HepG2 (cell line): ENCODE measurements around the gene ZWILCH. TPM values are rescaled to one million over a fixed set of nuclear protein-coding genes. Genes with fewer than 3 reads are reported as not detected.

Source experiments
- ATF3 ChIP-seq: sonication (generic); formaldehyde crosslinking; IDR thresholded peaks from 2 replicates; pipeline ENCODE4 v1.4.0; 2020; ENCODE audit warnings: missing genetic modification reagents
- CEBPB ChIP-seq: IDR thresholded peaks from 2 replicates; pipeline ENCODE4 v1.6.1; 2011; ENCODE audit warnings: low read depth, low read length, improper control_type of control experiment, borderline replicate concordance
- CREBL2 ChIP-seq: sonication (generic); formaldehyde crosslinking; IDR thresholded peaks from 2 replicates; pipeline ENCODE4 v1.8.1; 2023; ENCODE audit warnings: missing genetic modification reagents, mild to moderate bottlenecking, borderline replicate concordance
- ETV5 ChIP-seq: IDR thresholded peaks from 2 replicates; pipeline ENCODE4 v1.6.1; 2018; ENCODE audit warnings: missing biosample characterization, missing genetic modification reagents, inconsistent platforms, borderline replicate concordance
- FOXM1 ChIP-seq: sonication (generic); formaldehyde crosslinking; IDR thresholded peaks from 2 replicates; pipeline ENCODE4 v1.5.0; 2020; ENCODE audit warnings: missing genetic modification reagents
- GTF3A ChIP-seq: sonication (generic); formaldehyde crosslinking; conservative IDR thresholded peaks from 2 replicates; pipeline ENCODE4 v1.4.0; 2020; ENCODE audit warnings: mild to moderate bottlenecking, missing genetic modification reagents
- HOXA3 ChIP-seq: sonication (generic); formaldehyde crosslinking; IDR thresholded peaks from 2 replicates; pipeline ENCODE4 v1.5.0; 2020; ENCODE audit warnings: missing genetic modification reagents
- HOXA9 ChIP-seq: sonication (generic); formaldehyde crosslinking; IDR thresholded peaks from 2 replicates; pipeline ENCODE4 v1.8.1; 2022; ENCODE audit warnings: missing genetic modification reagents, mild to moderate bottlenecking, moderate library complexity, borderline replicate concordance
- JUNB ChIP-seq: sonication (generic); formaldehyde crosslinking; IDR thresholded peaks from 2 replicates; pipeline ENCODE4 v1.8.0; 2022; ENCODE audit warnings: missing genetic modification reagents, mild to moderate bottlenecking, borderline replicate concordance
- KLF16 ChIP-seq, 2 experiments: sonication (generic) in 1 of 2; formaldehyde crosslinking in 1 of 2; IDR thresholded peaks; 2 replicates each; pipeline versions ENCODE4 v1.6.1 to v1.8.0; 2016 to 2023; ENCODE audit warnings: missing genetic modification reagents in 2 of 2, missing compliant biosample characterization in 1 of 2
- KLF6 ChIP-seq: IDR thresholded peaks from 2 replicates; pipeline ENCODE4 v1.8.0; 2016; ENCODE audit warnings: missing biosample characterization, missing genetic modification reagents
- NR2F2 ChIP-seq: IDR thresholded peaks from 2 replicates; pipeline ENCODE4 v1.6.1; 2012; ENCODE audit warnings: low read depth, inconsistent platforms, borderline replicate concordance
- NRL ChIP-seq: sonication (generic); formaldehyde crosslinking; IDR thresholded peaks from 2 replicates; pipeline ENCODE4 v1.5.0; 2020; ENCODE audit warnings: missing genetic modification reagents, mild to moderate bottlenecking, moderate library complexity, borderline replicate concordance
- SRF ChIP-seq: IDR thresholded peaks from 2 replicates; pipeline ENCODE4 v1.6.1; 2011; ENCODE audit warnings: mild to moderate bottlenecking, low read depth, low read length, moderate library complexity
- TFDP1 ChIP-seq: IDR thresholded peaks from 2 replicates; pipeline ENCODE4 v1.6.1; 2016; ENCODE audit warnings: missing compliant biosample characterization, missing genetic modification reagents, borderline replicate concordance
- THAP11 ChIP-seq: IDR thresholded peaks from 2 replicates; pipeline ENCODE4 v1.6.1; 2016; ENCODE audit warnings: missing biosample characterization, missing genetic modification reagents
- THAP8 ChIP-seq: sonication (generic); formaldehyde crosslinking; IDR thresholded peaks from 2 replicates; pipeline ENCODE4 v1.5.1; 2020; ENCODE audit warnings: missing genetic modification reagents, mild to moderate bottlenecking, borderline replicate concordance
- XBP1 ChIP-seq: sonication (generic); formaldehyde crosslinking; IDR thresholded peaks from 2 replicates; pipeline ENCODE4 v1.5.0; 2020; ENCODE audit warnings: missing genetic modification reagents
- ZBTB7B ChIP-seq: sonication (generic); formaldehyde crosslinking; IDR thresholded peaks from 2 replicates; pipeline ENCODE4 v1.4.0; 2020; ENCODE audit warnings: missing genetic modification reagents
- ZGPAT ChIP-seq: IDR thresholded peaks from 2 replicates; pipeline ENCODE4 v1.6.1; 2016; ENCODE audit warnings: mild to moderate bottlenecking
- ZKSCAN8 ChIP-seq: IDR thresholded peaks from 2 replicates; pipeline ENCODE4 v1.6.1; 2016; ENCODE audit warnings: borderline replicate concordance, missing genetic modification reagents, missing compliant biosample characterization
- ZNF335 ChIP-seq: sonication (generic); formaldehyde crosslinking; IDR thresholded peaks from 2 replicates; pipeline ENCODE4 v1.4.0; 2020; ENCODE audit warnings: missing genetic modification reagents
- ZNF704 ChIP-seq: sonication (generic); formaldehyde crosslinking; IDR thresholded peaks from 2 replicates; pipeline ENCODE4 v1.8.1; 2023; ENCODE audit warnings: mild to moderate bottlenecking, inconsistent platforms, moderate library complexity, missing genetic modification reagents, borderline replicate concordance
- ZNF792 ChIP-seq: IDR thresholded peaks from 2 replicates; pipeline ENCODE4 v1.6.1; 2016
- ZNF883 ChIP-seq: sonication (generic); formaldehyde crosslinking; IDR thresholded peaks from 2 replicates; pipeline ENCODE4 v1.5.1; 2020; ENCODE audit warnings: mild to moderate bottlenecking, missing genetic modification reagents; ENCODE audit errors: not compliant biosample characterization
- polyA plus RNA-seq, 8 experiments: library from polyadenylated mRNA; depleted of rRNA in 3 of 8; stranded (reverse) in 7 of 8; unstranded in 1 of 8; fragments of >200 nt; fragmentation: Illumina TruSeq in 4 of 8; extraction: Trizol in 4 of 8; gene quantifications; 2 replicates each; pipeline versions ENCODE4 v1.2.1 to v1.2.3, GENCODE V29; 2011 to 2016; ENCODE audit warnings: low read depth in 4 of 8, missing spikeins in 1 of 8, mixed read lengths in 1 of 8; ENCODE audit not compliant: insufficient read depth in 1 of 8
- total RNA-seq, 5 experiments: library from RNA; depleted of rRNA; stranded (reverse); fragments of >200 nt; fragmentation: Illumina TruSeq; extraction: Trizol; gene quantifications; 2 replicates each; pipeline ENCODE4 v1.2.3, GENCODE V29; 2016; ENCODE audit warnings: low read depth in 1 of 5

The ZWILCH gene
- total and polyA plus RNA-seq, 2 of the 13 experiments (the other 11 are each of a cell fraction or from before 2014, with no cell fraction given), result 9.5 to 27.8 TPM

- peak in 1 of 2 experiments; percentile 60; a peak in 1 of 4 replicates for TF ChIP-seq KLF16 (CRISPR knock-in tag; IDR thresholded peaks at IDR 0.05)
- TF ChIP-seq ZGPAT, result peak; percentile 95
- no peak for TF ChIP-seq FOXM1 (CRISPR knock-in tag)
- TF ChIP-seq XBP1 (CRISPR knock-in tag), result no peak; the same call in 1 of the 2 replicates
- peak; percentile 35; the same call in 1 of the 2 replicates for TF ChIP-seq NR2F2
- peak; percentile 66; the same call in 1 of the 2 replicates for TF ChIP-seq ZKSCAN8 (CRISPR knock-in tag)
- peak; percentile 89; the same call in 1 of the 2 replicates for TF ChIP-seq NRL (CRISPR knock-in tag)
- TF ChIP-seq HOXA9 (CRISPR knock-in tag), result no peak
- peak; percentile 89 for TF ChIP-seq ETV5 (CRISPR knock-in tag)
- TF ChIP-seq ZNF704 (CRISPR knock-in tag), result no peak
- peak; percentile 95 for TF ChIP-seq HOXA3 (CRISPR knock-in tag)
- TF ChIP-seq JUNB (CRISPR knock-in tag), result no peak
- peak; percentile 56; the same call in 1 of the 2 replicates for TF ChIP-seq ZNF792 (CRISPR knock-in tag)
- no peak for TF ChIP-seq ZBTB7B (CRISPR knock-in tag)
- TF ChIP-seq KLF6 (CRISPR knock-in tag), result peak; percentile 86
- peak; percentile 66; the same call in 1 of the 2 replicates for TF ChIP-seq CEBPB
- peak; percentile 83 for TF ChIP-seq ATF3 (CRISPR knock-in tag)
- TF ChIP-seq ZNF335 (CRISPR knock-in tag), result no peak; the same call in 1 of the 2 replicates
- TF ChIP-seq TFDP1, result no peak
- no peak for TF ChIP-seq THAP8 (CRISPR knock-in tag)
- peak; percentile 59; the same call in 1 of the 2 replicates for TF ChIP-seq SRF
- no peak for TF ChIP-seq CREBL2
- TF ChIP-seq ZNF883 (CRISPR knock-in tag), result peak; percentile 80
- peak; percentile 74; the same call in 1 of the 2 replicates for TF ChIP-seq GTF3A (CRISPR knock-in tag)
- peak; percentile 90 for TF ChIP-seq THAP11 (CRISPR knock-in tag)
Observed at GRCh38 chr15:66497502-66498455, 7.3 kb upstream of the ZWILCH start, which contains the start of gene SNAPC5 (continued).
